Right atrium auricular region (tissue), 2 donors: ENCODE results near the gene SLC34A3. TPM values are rescaled to one million over a fixed set of nuclear protein-coding genes. Genes with fewer than 3 reads are reported as not detected.
A peak's percentile ranks its signal among the peaks of the same experiment; 100 is the strongest.
"Not testable (repeated sequence)": the region's sequence is repeated elsewhere in the genome, so short reads cannot be mapped to it uniquely, and the experiment has no call there.

Experiments
- DNase-seq: peaks from one replicate; pipeline ENCODE4 v3.0.0-alpha.2; 2019; ENCODE audit warnings: low spot score
- H3K27ac ChIP-seq, 2 donors: fragments of 200-600 bp; sonication (generic); 1 replicate in 1 of 2; 2 replicates in 1 of 2; pipeline ENCODE4 v1.5.1; 2016 to 2019
- H3K27me3 ChIP-seq, 2 donors: fragments of 200-600 bp; sonication (generic); one replicate each; pipeline versions ENCODE4 v1.5.1 to v1.6.0; 2017 to 2019
- H3K36me3 ChIP-seq: fragments of 200-600 bp; sonication (generic); one replicate; pipeline ENCODE4 v1.5.1; 2016
- H3K4me1 ChIP-seq, 2 donors: fragments of 200-600 bp; sonication (generic); one replicate each; pipeline versions ENCODE4 v1.5.1 to v1.6.0; 2017 to 2019
- H3K4me3 ChIP-seq, 2 donors: fragments of 200-600 bp; sonication (generic); 1 replicate in 1 of 2; 2 replicates in 1 of 2; pipeline ENCODE4 v1.5.1; 2017 to 2019; ENCODE audit warnings: mild to moderate bottlenecking in 1 of 2, moderate library complexity in 1 of 2
- H3K9me3 ChIP-seq, 2 donors: fragments of 200-600 bp; sonication (generic); one replicate each; pipeline ENCODE4 v1.5.1; 2019
- total RNA-seq, 2 donors: library from RNA; depleted of rRNA; stranded (reverse); fragments of >200 nt; gene quantifications; one replicate each; pipeline ENCODE4 v1.1.0, GENCODE V29; 2016
- TF ChIP-seq, protein P1 (sequence below), 2 donors: fragments of 200-600 bp; sonication (generic); IDR thresholded peaks; one replicate each; pipeline ENCODE4 v1.5.1; 2019; ENCODE audit warnings: antibody characterized with exemption in 2 of 2

The SLC34A3 gene
- total RNA-seq, 2 donors from 2014 or later = not detected

DNA sequence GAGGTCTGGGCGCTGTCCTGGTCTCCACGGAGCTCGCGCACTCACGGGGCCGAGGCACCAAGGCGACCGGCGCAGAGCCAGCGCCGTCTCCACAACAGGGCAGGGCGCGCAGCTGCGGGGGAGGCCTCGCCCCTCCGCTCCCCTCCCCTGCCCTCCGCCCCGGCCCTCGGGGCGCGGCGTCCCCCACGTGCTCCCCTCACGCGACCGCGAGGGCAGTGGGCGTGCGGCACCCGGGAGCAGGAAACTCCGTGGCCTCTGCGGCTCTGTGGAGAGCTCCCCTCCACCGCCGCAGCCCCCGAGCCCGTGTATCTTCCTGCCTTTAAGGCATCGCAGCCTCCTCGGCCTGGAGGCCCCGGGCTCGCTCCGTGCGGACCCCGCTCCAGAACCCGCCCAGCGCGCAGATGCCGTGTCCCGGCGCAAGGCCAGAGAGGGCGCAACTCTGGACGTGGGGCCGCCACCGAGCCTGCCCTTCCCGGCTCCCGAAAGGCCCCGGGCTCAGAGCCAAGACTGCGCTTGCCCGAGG, 9.7 kb downstream of the SLC34A3 start:
- peak overlapping the region; percentile 95 to 99 for H3K27ac ChIP-seq
- peak; percentile 76 for DNase-seq
- peaks cover 0 to 74% of the 10 kb centered on the region in 2 donors for H3K4me1 ChIP-seq

DNA sequence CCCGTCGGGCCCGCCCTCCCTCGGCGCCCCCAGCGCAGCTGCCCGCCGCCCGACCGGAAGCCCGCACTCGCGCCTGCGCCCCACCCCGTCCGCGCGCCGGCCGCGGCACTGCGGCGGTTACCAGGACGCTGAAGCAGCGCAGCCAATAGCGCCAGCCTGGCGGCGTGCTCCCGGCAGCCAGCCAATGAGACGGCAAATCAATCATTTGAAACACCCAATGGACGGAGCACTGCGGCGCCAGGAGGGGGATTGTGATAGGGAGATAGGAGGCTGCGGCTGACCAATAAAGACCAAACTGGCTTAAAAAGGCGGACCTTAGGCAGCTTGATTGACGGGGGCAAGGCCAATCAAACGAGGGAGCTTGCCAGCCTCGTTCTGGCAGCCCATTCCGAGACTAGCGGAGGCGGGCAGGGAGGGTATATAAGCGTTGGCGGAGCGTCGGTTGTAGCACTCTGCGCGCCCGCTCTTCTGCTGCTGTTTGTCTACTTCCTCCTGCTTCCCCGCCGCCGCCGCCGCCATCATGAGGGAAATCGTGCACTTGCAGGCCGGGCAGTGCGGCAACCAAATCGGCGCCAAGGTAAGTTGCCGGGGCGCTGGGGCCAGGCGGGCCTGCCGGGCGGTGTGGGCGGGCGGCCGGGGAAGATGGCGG, 10.3 kb downstream of the SLC34A3 start, which contains the start of gene TUBB4B:
Gene TUBB4B (plus strand): TSS at position 447 of the 649 bp plus-strand sequence. CDS start 74 bp downstream, at position 521.
- H3K4me1 ChIP-seq = peaks cover 0 to 68% of the 10 kb centered on the region in 2 donors
- peaks cover 23% of the 10 kb centered on the region for H3K36me3 ChIP-seq
- peak; percentile 100 for DNase-seq
- H3K4me3 ChIP-seq = peak within 1 kb of the TSS; percentile 84
- TF ChIP-seq, protein P1, sequence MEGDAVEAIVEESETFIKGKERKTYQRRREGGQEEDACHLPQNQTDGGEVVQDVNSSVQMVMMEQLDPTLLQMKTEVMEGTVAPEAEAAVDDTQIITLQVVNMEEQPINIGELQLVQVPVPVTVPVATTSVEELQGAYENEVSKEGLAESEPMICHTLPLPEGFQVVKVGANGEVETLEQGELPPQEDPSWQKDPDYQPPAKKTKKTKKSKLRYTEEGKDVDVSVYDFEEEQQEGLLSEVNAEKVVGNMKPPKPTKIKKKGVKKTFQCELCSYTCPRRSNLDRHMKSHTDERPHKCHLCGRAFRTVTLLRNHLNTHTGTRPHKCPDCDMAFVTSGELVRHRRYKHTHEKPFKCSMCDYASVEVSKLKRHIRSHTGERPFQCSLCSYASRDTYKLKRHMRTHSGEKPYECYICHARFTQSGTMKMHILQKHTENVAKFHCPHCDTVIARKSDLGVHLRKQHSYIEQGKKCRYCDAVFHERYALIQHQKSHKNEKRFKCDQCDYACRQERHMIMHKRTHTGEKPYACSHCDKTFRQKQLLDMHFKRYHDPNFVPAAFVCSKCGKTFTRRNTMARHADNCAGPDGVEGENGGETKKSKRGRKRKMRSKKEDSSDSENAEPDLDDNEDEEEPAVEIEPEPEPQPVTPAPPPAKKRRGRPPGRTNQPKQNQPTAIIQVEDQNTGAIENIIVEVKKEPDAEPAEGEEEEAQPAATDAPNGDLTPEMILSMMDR (IDR thresholded peaks at IDR 0.05) = no peak
- no peaks in the 10 kb centered on the region for H3K27me3 ChIP-seq
- no peaks in the 10 kb centered on the region for H3K9me3 ChIP-seq
- peak within 1 kb of the TSS; percentile 95 to 99 for H3K27ac ChIP-seq

More for the DNA sequence above, 9.7 kb downstream of the SLC34A3 start:
- Histone ChIP-seq H3K36me3 (peaks cover 23% of the 10 kb centered on the region), H3K9me3 (no peaks in the 10 kb centered on the region), H3K4me3 (peak overlapping the region; percentile 42 to 74), H3K27me3 (no peaks in the 10 kb centered on the region)
- TF ChIP-seq, protein P1 (IDR thresholded peaks at IDR 0.05) = peak in 1 of 2 donors; percentile 28

DNA sequence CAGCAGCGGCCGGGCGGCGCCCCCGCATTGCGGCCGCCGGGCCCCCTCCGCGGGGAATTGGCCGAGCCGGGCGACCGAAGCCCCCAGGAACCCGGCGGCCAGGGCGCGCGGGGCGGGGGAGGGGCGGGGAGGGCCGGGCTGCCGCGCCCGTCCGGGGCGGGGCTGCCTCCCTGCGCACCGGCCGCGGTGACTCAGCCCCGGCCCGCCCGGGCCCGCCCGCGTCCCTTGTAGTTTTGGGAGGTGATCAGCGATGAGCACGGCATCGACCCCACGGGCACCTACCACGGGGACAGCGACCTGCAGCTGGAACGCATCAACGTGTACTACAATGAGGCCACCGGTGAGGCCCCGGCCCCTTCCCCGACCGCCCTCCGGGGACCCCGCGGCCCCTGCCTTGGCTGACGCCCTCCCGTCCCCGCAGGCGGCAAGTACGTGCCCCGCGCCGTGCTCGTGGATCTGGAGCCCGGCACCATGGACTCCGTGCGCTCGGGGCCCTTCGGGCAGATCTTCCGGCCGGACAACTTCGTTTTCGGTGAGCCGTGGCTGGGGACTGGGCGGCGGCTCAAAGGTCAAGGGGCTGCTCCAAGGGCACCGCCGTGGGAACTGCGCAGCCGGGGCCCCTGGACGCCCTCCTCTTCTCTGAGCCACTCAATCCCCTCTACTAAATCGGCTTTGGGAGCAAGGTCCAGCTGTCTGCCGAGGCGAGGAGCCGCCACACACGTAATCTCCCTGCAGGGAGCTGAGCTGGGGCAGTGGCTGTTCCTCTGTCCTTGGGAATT, 11.0 kb downstream of the SLC34A3 start:
- H3K4me3 ChIP-seq = peak overlapping the region; percentile 84
- peak overlapping the region; percentile 88 to 94 for H3K27ac ChIP-seq
- TF ChIP-seq, protein P1 (IDR thresholded peaks at IDR 0.05) = no peak
- peaks cover 23% of the 10 kb centered on the region for H3K36me3 ChIP-seq
- H3K9me3 ChIP-seq = no peaks in the 10 kb centered on the region
- H3K4me1 ChIP-seq = peaks cover 0 to 61% of the 10 kb centered on the region in 2 donors
- H3K27me3 ChIP-seq = no peaks in the 10 kb centered on the region
- DNase-seq = peak; percentile 71

DNA sequence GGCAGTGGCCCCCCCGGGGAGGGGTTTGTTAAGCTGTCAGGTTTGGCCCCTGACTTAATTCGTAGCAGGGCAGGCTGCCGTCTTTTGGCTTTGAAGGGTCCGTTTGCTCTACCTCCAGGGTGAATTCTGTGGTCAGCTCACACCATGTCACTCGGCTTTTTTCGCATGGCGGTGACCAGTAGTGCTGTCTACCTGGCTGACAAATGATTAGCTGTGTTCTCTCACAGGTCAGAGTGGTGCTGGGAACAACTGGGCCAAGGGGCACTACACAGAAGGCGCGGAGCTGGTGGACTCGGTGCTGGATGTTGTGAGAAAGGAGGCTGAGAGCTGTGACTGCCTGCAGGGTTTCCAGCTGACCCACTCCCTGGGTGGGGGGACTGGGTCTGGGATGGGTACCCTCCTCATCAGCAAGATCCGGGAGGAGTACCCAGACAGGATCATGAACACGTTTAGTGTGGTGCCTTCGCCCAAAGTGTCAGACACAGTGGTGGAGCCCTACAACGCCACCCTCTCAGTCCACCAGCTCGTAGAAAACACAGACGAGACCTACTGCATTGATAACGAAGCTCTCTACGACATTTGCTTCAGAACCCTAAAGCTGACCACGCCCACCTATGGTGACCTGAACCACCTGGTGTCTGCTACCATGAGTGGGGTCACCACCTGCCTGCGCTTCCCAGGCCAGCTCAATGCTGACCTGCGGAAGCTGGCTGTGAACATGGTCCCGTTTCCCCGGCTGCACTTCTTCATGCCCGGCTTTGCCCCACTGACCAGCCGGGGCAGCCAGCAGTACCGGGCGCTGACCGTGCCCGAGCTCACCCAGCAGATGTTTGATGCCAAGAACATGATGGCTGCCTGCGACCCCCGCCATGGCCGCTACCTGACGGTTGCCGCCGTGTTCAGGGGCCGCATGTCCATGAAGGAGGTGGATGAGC, 11.8 kb downstream of the SLC34A3 start:
- peaks cover 23% of the 10 kb centered on the region for H3K36me3 ChIP-seq
- H3K27me3 ChIP-seq = no peaks in the 10 kb centered on the region
- no peaks in the 10 kb centered on the region for H3K9me3 ChIP-seq
- peak overlapping the region; percentile 88 to 94 for H3K27ac ChIP-seq
- no peak for DNase-seq
- peak overlapping the region; percentile 84 for H3K4me3 ChIP-seq
- TF ChIP-seq, protein P1 (IDR thresholded peaks at IDR 0.05) = no peak
- peaks cover 0 to 53% of the 10 kb centered on the region in 2 donors for H3K4me1 ChIP-seq

DNA sequence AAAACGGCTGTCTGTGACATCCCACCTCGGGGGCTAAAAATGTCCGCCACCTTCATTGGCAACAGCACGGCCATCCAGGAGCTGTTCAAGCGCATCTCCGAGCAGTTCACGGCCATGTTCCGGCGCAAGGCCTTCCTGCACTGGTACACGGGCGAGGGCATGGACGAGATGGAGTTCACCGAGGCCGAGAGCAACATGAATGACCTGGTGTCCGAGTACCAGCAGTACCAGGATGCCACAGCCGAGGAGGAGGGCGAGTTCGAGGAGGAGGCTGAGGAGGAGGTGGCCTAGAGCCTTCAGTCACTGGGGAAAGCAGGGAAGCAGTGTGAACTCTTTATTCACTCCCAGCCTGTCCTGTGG, 12.5 kb downstream of the SLC34A3 start:
- H3K4me1 ChIP-seq = peaks cover 0 to 46% of the 10 kb centered on the region in 2 donors
- H3K36me3 ChIP-seq = peaks cover 23% of the 10 kb centered on the region
- DNase-seq, H3K27ac ChIP-seq, H3K27me3 ChIP-seq, H3K9me3 ChIP-seq, H3K4me3 ChIP-seq: not testable (repeated sequence)
